HEK293 (cell line): ENCODE results near the gene EXT2.

Experiments used
- CTCF ChIA-PET: fragments of 350-600 bp; formaldehyde crosslinking; extraction: SDS; loops from one replicate; lab custom pipeline; 2021; ENCODE audit warnings: antibody characterized with exemption; lab: Yijun Ruan, JAX
- POLR2A ChIA-PET: fragments of 300-600 bp; formaldehyde crosslinking; extraction: SDS; loops from one replicate; lab custom pipeline; 2020; ENCODE audit warnings: antibody characterized with exemption, inconsistent platforms; lab: Yijun Ruan, JAX
- H3K27ac ChIP-seq: fragments of 200-500 bp; sonication (Bioruptor generic); 2 replicates; pipeline ENCODE4 v1.5.1; 2014; ENCODE audit warnings: low read depth, low read length, control low read depth, inconsistent platforms; ENCODE audit errors: extremely low read depth
- H3K36me3 ChIP-seq, 2 experiments: fragments of 200-500 bp in 1 of 2; sonication (Bioruptor generic) in 1 of 2; 1 replicate in 1 of 2; 2 replicates in 1 of 2; pipeline ENCODE4 v1.5.1; 2014 to 2017; ENCODE audit warnings: inconsistent platforms in 2 of 2, low read length in 2 of 2; ENCODE audit not compliant: control insufficient read depth in 2 of 2, insufficient read depth in 1 of 2
- H3K4me1 ChIP-seq: fragments of 200-500 bp; sonication (Bioruptor generic); 2 replicates; pipeline ENCODE4 v1.5.1; 2014; ENCODE audit warnings: mild to moderate bottlenecking, low read length, inconsistent platforms; ENCODE audit not compliant: control insufficient read depth, insufficient read depth
- H3K4me3 ChIP-seq: 2 replicates; pipeline ENCODE4 v1.5.1; 2011; ENCODE audit warnings: low read depth, mild to moderate bottlenecking, control low read depth, low read length, moderate library complexity
- H3K9me3 ChIP-seq: fragments of 200-500 bp; sonication (Bioruptor generic); 2 replicates; pipeline ENCODE4 v1.5.1; 2014; ENCODE audit warnings: low read depth, low read length, inconsistent platforms; ENCODE audit not compliant: control insufficient read depth, insufficient read depth
- BCL11B ChIP-seq: fragments of 450-650 bp; formaldehyde crosslinking; IDR thresholded peaks from 2 replicates; pipeline ENCODE4 v1.5.1; 2016; ENCODE audit warnings: low read depth, missing biosample characterization, missing genetic modification characterization
- ELK4 ChIP-seq: IDR thresholded peaks from 2 replicates; pipeline ENCODE4 v1.6.1; 2011; ENCODE audit warnings: mild to moderate bottlenecking, low read depth, low read length, borderline replicate concordance
- HOXA7 ChIP-seq: sonication (generic); formaldehyde crosslinking; IDR thresholded peaks from 2 replicates; pipeline ENCODE4 v1.8.1; 2022; ENCODE audit warnings: missing genetic modification reagents, borderline replicate concordance
- KLF1 ChIP-seq: fragments of 450-650 bp; formaldehyde crosslinking; IDR thresholded peaks from 2 replicates; pipeline ENCODE4 v1.5.1; 2016; ENCODE audit warnings: missing biosample characterization, missing genetic modification characterization
- KLF10 ChIP-seq: fragments of 450-650 bp; IDR thresholded peaks from 2 replicates; pipeline ENCODE4 v1.5.1; 2018; ENCODE audit warnings: missing biosample characterization, mild to moderate bottlenecking, missing genetic modification characterization
- SP2 ChIP-seq: fragments of 450-650 bp; formaldehyde crosslinking; IDR thresholded peaks from 2 replicates; pipeline ENCODE4 v1.5.1; 2016; ENCODE audit warnings: missing biosample characterization, missing genetic modification characterization
- ZNF133 ChIP-seq: fragments of 450-650 bp; formaldehyde crosslinking; IDR thresholded peaks from 2 replicates; pipeline ENCODE4 v1.5.1; 2016; ENCODE audit warnings: missing biosample characterization, missing genetic modification characterization
- ZNF148 ChIP-seq: fragments of 450-650 bp; formaldehyde crosslinking; IDR thresholded peaks from 2 replicates; pipeline ENCODE4 v1.5.0; 2017; ENCODE audit warnings: missing biosample characterization, missing genetic modification characterization, borderline replicate concordance
- ZNF26 ChIP-seq: fragments of 450-650 bp; formaldehyde crosslinking; IDR thresholded peaks from 2 replicates; pipeline ENCODE4 v1.5.1; 2016; ENCODE audit warnings: missing biosample characterization, missing genetic modification characterization
- ZNF324 ChIP-seq: fragments of 450-650 bp; formaldehyde crosslinking; IDR thresholded peaks from 2 replicates; pipeline ENCODE4 v1.5.1; 2016; ENCODE audit warnings: missing biosample characterization, missing genetic modification characterization
- ZNF354C ChIP-seq: fragments of 450-650 bp; formaldehyde crosslinking; IDR thresholded peaks from 2 replicates; pipeline ENCODE4 v1.5.1; 2016; ENCODE audit warnings: missing biosample characterization, missing genetic modification characterization, low read depth, borderline replicate concordance
- ZNF391 ChIP-seq: fragments of 450-650 bp; formaldehyde crosslinking; IDR thresholded peaks from 2 replicates; pipeline ENCODE4 v1.5.1; 2016; ENCODE audit warnings: low read depth, missing biosample characterization, missing genetic modification characterization, borderline replicate concordance
- ZNF561 ChIP-seq: fragments of 450-650 bp; IDR thresholded peaks from 2 replicates; pipeline ENCODE4 v1.5.1; 2018; ENCODE audit warnings: missing biosample characterization, missing genetic modification characterization, borderline replicate concordance
- ZNF600 ChIP-seq: fragments of 450-650 bp; formaldehyde crosslinking; IDR thresholded peaks from 2 replicates; pipeline ENCODE4 v1.5.1; 2016; ENCODE audit warnings: missing biosample characterization, missing genetic modification characterization
- ZNF626 ChIP-seq: fragments of 450-650 bp; sonication (Bioruptor Pico); formaldehyde crosslinking; IDR thresholded peaks from 2 replicates; pipeline ENCODE4 v1.5.1; 2018; ENCODE audit warnings: missing biosample characterization, missing genetic modification characterization, inconsistent platforms
- ZNF639 ChIP-seq: fragments of 450-650 bp; formaldehyde crosslinking; IDR thresholded peaks from 2 replicates; pipeline ENCODE4 v1.5.1; 2016; ENCODE audit warnings: missing biosample characterization, missing genetic modification characterization
- ZNF701 ChIP-seq: fragments of 450-650 bp; formaldehyde crosslinking; IDR thresholded peaks from 2 replicates; pipeline ENCODE4 v1.5.1; 2016; ENCODE audit warnings: missing biosample characterization, missing genetic modification characterization
- ZNF768 ChIP-seq: fragments of 450-650 bp; formaldehyde crosslinking; IDR thresholded peaks from 2 replicates; pipeline ENCODE4 v1.5.1; 2018; ENCODE audit warnings: missing biosample characterization, mild to moderate bottlenecking, missing genetic modification characterization

EXT2 gene

GRCh38 chr11:44188643-44189042, 93.2 kb downstream of the EXT2 start (continued):
- TF ChIP-seq ZNF133 (tag by site-specific recombination) (peak; percentile 99), SP2 (tag by site-specific recombination) (no peak), ZNF561 (tag by site-specific recombination) (no peak), HOXA7 (CRISPR knock-in tag) (no peak), ZNF324 (no peak), KLF10 (no peak)

- ChIA-PET POLR2A (no interaction called here), CTCF (interaction anchor here (1.4 kb wide), 1 partner anchor 11 kb away, joined by 5 read pairs; no protein-coding TSS in a partner anchor)
- no peaks in the 10 kb centered on the region for H3K9me3 ChIP-seq
- TF ChIP-seq HOXA7 (CRISPR knock-in tag) (no peak), ELK4 (no peak), ZNF600 (tag by site-specific recombination) (no peak), ZNF768 (tag by site-specific recombination) (no peak), ZNF354C (tag by site-specific recombination) (no peak), KLF1 (tag by site-specific recombination) (no peak), BCL11B (no peak), ZNF626 (no peak), ZNF148 (tag by site-specific recombination) (no peak), ZNF26 (tag by site-specific recombination) (no peak), ZNF701 (no peak)
- no peak overlapping the region for H3K4me3 ChIP-seq
- peaks cover 7% of the 10 kb centered on the region; the same call in 1 of the 2 replicates for H3K4me1 ChIP-seq
- H3K27ac ChIP-seq: no peak overlapping the region
- H3K36me3 ChIP-seq: peaks cover 0 to 12% of the 10 kb centered on the region in 2 experiments; a peak in 1 of 3 replicates
Observed at GRCh38 chr11:44189986-44190882, 94.8 kb downstream of the EXT2 start.

- ChIA-PET POLR2A (no interaction called here), CTCF (interaction anchor here (1.4 kb wide), 1 partner anchor 11 kb away, joined by 5 read pairs; no protein-coding TSS in a partner anchor)
- Histone ChIP-seq H3K36me3 (peaks cover 0 to 14% of the 10 kb centered on the region in 2 experiments; a peak in 1 of 3 replicates), H3K9me3 (no peaks in the 10 kb centered on the region), H3K27ac (no peak overlapping the region), H3K4me1 (peaks cover 7% of the 10 kb centered on the region; the same call in 1 of the 2 replicates), H3K4me3 (no peak overlapping the region)
- no peak for TF ChIP-seq ZNF391 (tag by site-specific recombination)
- no peak for TF ChIP-seq ZNF639
Observed at GRCh38 chr11:44190883-44191230, 95.4 kb downstream of the EXT2 start.
